HG02981 (cell line): ENCODE data around the gene DNAJC4.

Source experiments
- ATAC-seq: cut with Tn5 transposase; IDR thresholded peaks from one replicate; pipeline ENCODE4 v1.9.1; 2021; ENCODE audit warnings: mild to moderate bottlenecking, moderate library complexity; ENCODE audit not compliant: unreplicated experiment

The DNAJC4 gene

GRCh38 chr11:64230171-64230984 is at the start of gene DNAJC4:
Gene DNAJC4, plus strand, starts transcription at chr11:64230548. Its CDS starts 307 bp downstream, at chr11:64230855.
- peak; percentile 39 for ATAC-seq

- no peak for ATAC-seq
Observed at GRCh38 chr11:64180891-64181290, 49.5 kb upstream of the DNAJC4 start.

- no peak for ATAC-seq
Observed at GRCh38 chr11:64181506-64182411, 48.6 kb upstream of the DNAJC4 start.

GRCh38 chr11:64183890-64184289 is 46.5 kb upstream of the DNAJC4 start:
- no peak for ATAC-seq

- peak; percentile 11 for ATAC-seq
Observed at GRCh38 chr11:64185175-64185692, 45.1 kb upstream of the DNAJC4 start.

GRCh38 chr11:64185693-64186491 is 44.5 kb upstream of the DNAJC4 start, which contains the start of gene STIP1:
Gene STIP1, plus strand, starts transcription at chr11:64186171. Its CDS starts 91 bp downstream, at chr11:64186262.
- peak; percentile 82 for ATAC-seq

GRCh38 chr11:64186492-64187165 is 43.7 kb upstream of the DNAJC4 start:
- no peak for ATAC-seq

- no peak for ATAC-seq
Observed at GRCh38 chr11:64192434-64192833, 37.9 kb upstream of the DNAJC4 start.

- no peak for ATAC-seq
Observed at GRCh38 chr11:64196626-64197025, 33.7 kb upstream of the DNAJC4 start.

GRCh38 chr11:64198511-64198910 is 31.8 kb upstream of the DNAJC4 start:
- ATAC-seq: no peak

- no peak for ATAC-seq
Observed at GRCh38 chr11:64201543-64201942, 28.8 kb upstream of the DNAJC4 start.

- no peak for ATAC-seq
Observed at GRCh38 chr11:64202992-64203391, 27.4 kb upstream of the DNAJC4 start.

- no peak for ATAC-seq
Observed at GRCh38 chr11:64203421-64204079, 26.8 kb upstream of the DNAJC4 start.

GRCh38 chr11:64204080-64204440 is 26.3 kb upstream of the DNAJC4 start:
- ATAC-seq: no peak

GRCh38 chr11:64204464-64204989 is 25.8 kb upstream of the DNAJC4 start:
- no peak for ATAC-seq

- ATAC-seq: no peak
Observed at GRCh38 chr11:64206457-64207255, 23.7 kb upstream of the DNAJC4 start, which contains the start of gene FERMT3. Gene FERMT3, plus strand, starts transcription at chr11:64206721. Its CDS starts 644 bp downstream, at chr11:64207365.

- peak; percentile 52 for ATAC-seq
Observed at GRCh38 chr11:64207256-64208085, 22.9 kb upstream of the DNAJC4 start.
